GM20000 (cell line): ENCODE results near the gene HGFAC.

ENCODE experiments used
- DNase-seq: peaks from one replicate; pipeline ENCODE4 v3.0.0; 2012; ENCODE audit warnings: low spot score
- TF ChIP-seq, protein P1 (sequence below): IDR thresholded peaks from 2 replicates; pipeline ENCODE4 v1.5.1; 2012; ENCODE audit warnings: mild to moderate bottlenecking, control low read depth; ENCODE audit errors: extremely low read depth, missing control alignments

Gene HGFAC

GRCh38 chr4:3441501-3442459 lies at the start of gene HGFAC:
TSS of gene HGFAC (plus strand) at chr4:3441968. CDS start at chr4:3442002, 34 bp downstream.
- TF ChIP-seq, protein P1, sequence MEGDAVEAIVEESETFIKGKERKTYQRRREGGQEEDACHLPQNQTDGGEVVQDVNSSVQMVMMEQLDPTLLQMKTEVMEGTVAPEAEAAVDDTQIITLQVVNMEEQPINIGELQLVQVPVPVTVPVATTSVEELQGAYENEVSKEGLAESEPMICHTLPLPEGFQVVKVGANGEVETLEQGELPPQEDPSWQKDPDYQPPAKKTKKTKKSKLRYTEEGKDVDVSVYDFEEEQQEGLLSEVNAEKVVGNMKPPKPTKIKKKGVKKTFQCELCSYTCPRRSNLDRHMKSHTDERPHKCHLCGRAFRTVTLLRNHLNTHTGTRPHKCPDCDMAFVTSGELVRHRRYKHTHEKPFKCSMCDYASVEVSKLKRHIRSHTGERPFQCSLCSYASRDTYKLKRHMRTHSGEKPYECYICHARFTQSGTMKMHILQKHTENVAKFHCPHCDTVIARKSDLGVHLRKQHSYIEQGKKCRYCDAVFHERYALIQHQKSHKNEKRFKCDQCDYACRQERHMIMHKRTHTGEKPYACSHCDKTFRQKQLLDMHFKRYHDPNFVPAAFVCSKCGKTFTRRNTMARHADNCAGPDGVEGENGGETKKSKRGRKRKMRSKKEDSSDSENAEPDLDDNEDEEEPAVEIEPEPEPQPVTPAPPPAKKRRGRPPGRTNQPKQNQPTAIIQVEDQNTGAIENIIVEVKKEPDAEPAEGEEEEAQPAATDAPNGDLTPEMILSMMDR = no peak
- no peak for DNase-seq

GRCh38 chr4:3392321-3392720 lies 49.4 kb upstream of the HGFAC start:
- DNase-seq = no peak
- TF ChIP-seq, protein P1 = no peak

- TF ChIP-seq, protein P1 = no peak
Observed at GRCh38 chr4:3393171-3393570, 48.6 kb upstream of the HGFAC start.

DNA sequence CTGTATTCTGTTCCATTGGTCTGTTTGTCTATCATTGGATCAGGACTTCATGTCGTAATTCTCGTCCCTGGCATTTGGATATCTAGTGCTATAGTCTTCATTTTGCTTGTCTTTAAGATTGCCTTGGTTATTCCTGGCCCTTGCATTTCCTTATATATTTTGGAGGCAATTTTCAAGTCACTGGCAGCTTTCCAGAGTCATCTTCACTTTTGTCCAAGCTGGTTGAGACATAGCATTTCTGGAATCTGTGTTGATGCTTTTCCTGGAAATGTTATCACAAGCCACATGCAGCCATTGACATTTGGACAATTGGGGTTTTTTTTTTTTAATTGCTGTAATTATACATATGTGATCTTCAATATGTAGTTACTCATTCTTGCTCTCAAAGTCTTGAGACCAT lies 45.2 kb upstream of the HGFAC start:
- TF ChIP-seq, protein P1 = no peak

More at GRCh38 chr4:3393171-3393570, 48.6 kb upstream of the HGFAC start:
- DNase-seq = no peak

GRCh38 chr4:3397128-3397527 lies 44.6 kb upstream of the HGFAC start:
- TF ChIP-seq, protein P1 = no peak
- no peak for DNase-seq

More for the DNA sequence above, 45.2 kb upstream of the HGFAC start:
- DNase-seq = no peak

GRCh38 chr4:3399277-3400194 lies 42.2 kb upstream of the HGFAC start:
- no peak for DNase-seq
- TF ChIP-seq, protein P1 = no peak
